ENCODE data around the gene OR7G2. TPM values are rescaled to one million over a fixed set of nuclear protein-coding genes. Genes with fewer than 3 reads are reported as not detected.

The OR7G2 gene
- polyA plus RNA-seq (2012; ENCODE audit: insufficient read depth, insufficient read length, low read depth) = 0.14 TPM

DNA sequence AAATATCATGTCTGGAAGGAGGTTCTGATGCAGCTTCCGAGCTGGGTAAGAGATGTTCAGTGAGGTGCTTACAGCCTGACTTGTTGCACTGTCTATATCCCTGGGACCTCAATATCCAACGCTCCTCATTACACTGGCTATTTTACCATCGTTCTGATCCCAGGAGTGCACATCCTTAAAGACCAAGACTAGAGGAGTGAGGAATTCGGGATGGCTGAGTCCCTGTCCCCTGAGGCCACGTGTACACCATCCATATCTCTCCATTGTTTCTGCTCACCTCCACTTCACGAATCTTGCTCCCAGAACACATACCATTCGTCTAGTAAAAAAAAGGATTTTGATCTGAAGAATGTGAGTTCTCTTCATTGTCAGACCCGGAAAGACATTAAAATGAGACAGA lies at the start of gene OR7G2:
OR7G2 (minus strand) TSS at position 101 of the 400 bp plus-strand sequence. CDS start 4,232 bp downstream, outside the sequence.
- no peaks in the 10 kb centered on the region for H3K36me3 ChIP-seq
- no peaks in the 10 kb centered on the region for H3K4me1 ChIP-seq
- no peaks in the 10 kb centered on the region for H3K9me3 ChIP-seq
- no peak within 1 kb of the TSS for H3K4me3 ChIP-seq (ENCODE audit: low read depth, low read length)
- no peaks in the 10 kb centered on the region for H3K27me3 ChIP-seq
- DNase-seq = no peak
- no peak for TF ChIP-seq CTCF (IDR thresholded peaks at IDR 0.05; ENCODE audit: low read depth, low read length)

DNA sequence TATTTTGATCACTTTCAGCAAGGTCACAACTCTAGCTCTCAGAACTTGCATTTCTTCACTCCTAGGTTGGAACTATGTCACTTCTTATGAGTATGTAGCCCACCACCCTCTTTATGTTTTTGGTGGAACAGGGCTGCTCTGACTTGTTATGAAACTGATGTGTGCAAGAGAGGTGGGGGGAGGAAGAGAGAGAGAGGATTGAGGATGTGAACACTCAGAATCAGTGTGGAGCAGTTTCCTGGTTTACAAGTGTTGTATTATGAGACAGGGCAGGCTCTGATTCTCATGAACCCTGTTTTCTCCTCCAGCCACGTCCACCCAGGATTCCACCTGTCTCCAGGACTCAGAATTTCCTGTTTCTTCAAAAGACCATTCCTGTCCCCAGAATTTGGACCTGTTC lies 49.0 kb upstream of the OR7G2 start:
- no peak for TF ChIP-seq CTCF (IDR thresholded peaks at IDR 0.05; ENCODE audit: low read depth, low read length)
- Histone ChIP-seq H3K9me3 (0 out of 2 replicates have a peak, but pooled peaks cover 1% of the 10 kb centered on the region), H3K4me1 (no peaks in the 10 kb centered on the region), H3K27me3 (no peaks in the 10 kb centered on the region), H3K4me3 (ENCODE audit: low read depth, low read length) (no peak overlapping the region), H3K36me3 (peaks cover 65% of the 10 kb centered on the region)
- no peak for DNase-seq

GRCh38 chr19:9155591-9155990 lies 48.3 kb upstream of the OR7G2 start:
- no peak overlapping the region for H3K4me3 ChIP-seq (ENCODE audit: low read depth, low read length)
- H3K4me1 ChIP-seq = no peaks in the 10 kb centered on the region
- H3K36me3 ChIP-seq = peaks cover 58% of the 10 kb centered on the region
- 0 out of 2 replicates have a peak, but pooled peaks cover 2% of the 10 kb centered on the region for H3K9me3 ChIP-seq
- no peak for DNase-seq
- H3K27me3 ChIP-seq = no peaks in the 10 kb centered on the region
- no peak for TF ChIP-seq CTCF (IDR thresholded peaks at IDR 0.05; ENCODE audit: low read depth, low read length)

DNA sequence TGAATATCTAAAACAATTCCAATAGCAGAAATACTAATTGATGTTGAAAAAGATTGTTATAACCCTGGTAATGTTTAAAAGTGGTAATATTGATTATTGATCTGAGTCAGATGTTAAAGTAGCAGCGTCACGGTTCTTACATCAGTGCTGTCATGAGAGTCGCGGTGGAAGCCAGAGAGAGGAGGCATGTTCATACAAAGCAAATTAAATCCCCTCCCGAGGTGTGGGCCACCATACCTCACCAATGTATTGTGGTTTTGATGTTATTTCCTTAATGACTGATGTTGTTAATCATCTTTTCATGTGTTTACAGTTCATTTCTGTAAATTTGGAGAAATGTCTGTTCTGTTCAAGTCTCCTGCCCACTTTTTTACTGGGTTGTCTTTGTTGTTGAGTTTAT lies 44.1 kb upstream of the OR7G2 start:
- no peak for TF ChIP-seq CTCF (IDR thresholded peaks at IDR 0.05; ENCODE audit: low read depth, low read length)
- H3K9me3 ChIP-seq = peaks cover 2% of the 10 kb centered on the region; the same call in 1 of the 2 replicates
- H3K27me3 ChIP-seq = no peaks in the 10 kb centered on the region
- no peaks in the 10 kb centered on the region for H3K4me1 ChIP-seq
- H3K36me3 ChIP-seq = peaks cover 33% of the 10 kb centered on the region
- no peak overlapping the region for H3K4me3 ChIP-seq (ENCODE audit: low read depth, low read length)
- no peak for DNase-seq

DNA sequence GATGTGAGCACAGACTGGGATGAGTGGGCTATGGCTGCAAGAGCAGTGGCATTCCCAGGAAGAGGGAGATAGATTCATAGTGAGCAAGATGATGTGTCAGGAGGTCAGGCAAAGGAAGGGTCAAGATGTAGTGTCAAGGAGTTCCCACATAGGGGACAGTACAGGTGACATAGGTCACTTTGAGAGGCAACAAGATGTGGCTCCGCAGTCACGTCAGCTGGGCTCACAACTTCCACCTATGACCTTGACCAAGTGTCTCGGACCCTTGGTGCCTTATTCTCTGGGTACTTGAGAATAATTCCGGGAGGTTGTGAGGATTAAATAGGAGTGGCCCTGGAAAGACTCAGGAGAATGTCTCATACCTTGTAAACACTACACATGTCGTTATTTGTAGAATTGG lies 43.4 kb upstream of the OR7G2 start:
- H3K36me3 ChIP-seq = peaks cover 25% of the 10 kb centered on the region
- H3K4me1 ChIP-seq = no peaks in the 10 kb centered on the region
- peaks cover 2% of the 10 kb centered on the region; the same call in 1 of the 2 replicates for H3K9me3 ChIP-seq
- no peak for TF ChIP-seq CTCF (IDR thresholded peaks at IDR 0.05; ENCODE audit: low read depth, low read length)
- no peak for DNase-seq
- H3K27me3 ChIP-seq = no peaks in the 10 kb centered on the region
- no peak overlapping the region for H3K4me3 ChIP-seq (ENCODE audit: low read depth, low read length)

DNA sequence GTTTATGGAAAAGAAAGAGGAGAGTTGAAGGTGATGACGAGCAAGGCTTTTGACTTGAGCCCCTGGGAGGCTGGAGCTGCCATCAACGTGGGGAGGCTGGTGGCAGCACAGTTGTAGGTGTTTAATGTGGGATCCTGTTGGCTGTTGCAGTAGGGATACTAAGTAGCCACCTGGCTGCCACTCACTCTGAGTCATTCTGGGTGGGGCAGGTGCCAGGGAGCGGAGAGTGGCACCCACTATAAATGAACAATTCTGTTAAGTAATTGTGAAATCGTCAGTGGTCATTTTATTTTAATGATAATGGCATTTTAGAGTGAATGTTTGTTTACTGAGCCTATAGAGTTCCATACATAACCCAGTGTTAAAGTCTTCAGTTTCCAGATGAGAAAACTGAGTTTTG lies 42.7 kb upstream of the OR7G2 start:
- Histone ChIP-seq H3K27me3 (no peaks in the 10 kb centered on the region), H3K4me3 (ENCODE audit: low read depth, low read length) (no peak overlapping the region), H3K9me3 (peaks cover 9% of the 10 kb centered on the region; the same call in 1 of the 2 replicates), H3K4me1 (no peaks in the 10 kb centered on the region), H3K36me3 (peaks cover 19% of the 10 kb centered on the region)
- TF ChIP-seq CTCF (IDR thresholded peaks at IDR 0.05; ENCODE audit: low read depth, low read length) = no peak
- DNase-seq = no peak
